Mucosa of stomach (tissue), 1 donor: ENCODE measurements around the gene ACACA.

Source experiments
- H3K27me3 ChIP-seq: one replicate; pipeline ENCODE4 v1.7.0; 2013; ENCODE audit warnings: mild to moderate bottlenecking, low read length; ENCODE audit not compliant: control insufficient read depth, insufficient read depth
- H3K36me3 ChIP-seq: one replicate; pipeline ENCODE4 v1.7.0; 2013; ENCODE audit warnings: low read length; ENCODE audit not compliant: control insufficient read depth, insufficient read depth
- H3K4me1 ChIP-seq: one replicate; pipeline ENCODE4 v1.7.0; 2013; ENCODE audit warnings: mild to moderate bottlenecking, low read length; ENCODE audit not compliant: control insufficient read depth, insufficient read depth
- H3K4me3 ChIP-seq: one replicate; pipeline ENCODE4 v1.7.0; 2013; ENCODE audit warnings: low read length
- H3K9ac ChIP-seq: one replicate; pipeline ENCODE4 v1.7.0; 2013; ENCODE audit warnings: mild to moderate bottlenecking, low read length, moderate library complexity
- H3K9me3 ChIP-seq: one replicate; pipeline ENCODE4 v1.7.0; 2013; ENCODE audit warnings: mild to moderate bottlenecking, low read length, moderate library complexity; ENCODE audit not compliant: control insufficient read depth
- donor health status: Pancreatic carcinoma.

The ACACA gene

DNA sequence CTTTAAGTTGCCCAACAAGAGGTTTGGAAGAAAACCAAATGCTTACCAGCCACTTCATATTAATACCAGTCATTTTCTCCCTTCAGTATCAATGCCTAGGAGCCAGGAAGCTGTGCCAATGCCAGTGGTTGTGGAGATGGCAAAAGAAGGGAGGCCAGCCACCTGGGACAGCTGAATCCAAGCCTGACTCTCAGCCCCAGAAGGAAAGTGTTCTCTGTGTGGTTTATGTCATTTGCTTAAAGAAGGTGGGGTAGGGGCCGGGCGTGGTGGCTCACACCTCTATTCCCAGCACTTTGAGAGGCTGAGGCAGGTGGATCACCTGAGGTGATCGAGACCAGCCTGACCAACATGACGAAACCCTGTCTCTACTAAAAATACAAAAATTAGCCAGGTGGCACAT lies 17.5 kb downstream of the ACACA start:
- Histone ChIP-seq H3K4me1 (no peaks in the 10 kb centered on the region), H3K36me3 (no peaks in the 10 kb centered on the region), H3K4me3 (no peak overlapping the region), H3K27me3 (no peaks in the 10 kb centered on the region), H3K9ac (no peak overlapping the region), H3K9me3 (no peaks in the 10 kb centered on the region)

DNA sequence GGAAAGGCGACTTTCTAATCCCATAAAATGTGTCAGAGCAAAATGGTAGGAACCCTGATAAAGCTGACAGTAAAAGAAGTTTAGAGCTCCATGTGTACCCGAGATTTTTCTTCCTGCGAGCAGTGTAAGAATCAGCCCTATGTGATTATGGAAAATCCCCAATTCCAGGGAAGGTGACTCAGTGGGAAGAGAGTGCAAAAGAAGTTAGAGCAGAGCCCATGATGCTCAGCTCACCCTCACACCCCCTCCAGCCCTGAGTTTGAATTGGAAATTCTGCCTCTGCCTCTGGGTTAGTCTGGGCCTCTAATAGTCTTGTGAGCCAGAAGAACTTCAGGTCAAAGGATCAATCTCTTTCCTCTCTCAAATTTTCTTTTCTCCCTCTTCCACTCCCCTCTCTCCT lies 18.4 kb downstream of the ACACA start:
- no peak overlapping the region for H3K9ac ChIP-seq
- H3K36me3 ChIP-seq = no peaks in the 10 kb centered on the region
- no peaks in the 10 kb centered on the region for H3K4me1 ChIP-seq
- H3K4me3 ChIP-seq = no peak overlapping the region
- no peaks in the 10 kb centered on the region for H3K9me3 ChIP-seq
- no peaks in the 10 kb centered on the region for H3K27me3 ChIP-seq

DNA sequence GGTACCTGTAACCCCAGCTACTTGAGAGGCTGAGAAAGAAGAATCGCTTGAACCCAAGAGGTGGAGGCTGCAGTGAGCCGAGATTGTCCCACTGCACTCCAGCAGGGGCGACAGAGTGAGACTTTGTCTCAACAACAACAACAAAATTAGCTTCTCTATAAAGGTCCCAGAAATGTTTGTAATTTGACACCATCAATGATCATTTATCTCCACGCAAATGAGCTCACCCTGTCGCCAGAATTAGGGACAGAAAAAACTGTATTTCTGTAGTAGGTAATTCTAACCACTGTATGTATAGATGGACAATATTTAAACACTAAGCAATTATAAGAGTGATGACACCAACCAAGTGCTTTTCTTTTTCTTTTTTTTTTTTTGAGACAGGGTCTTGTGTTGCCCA lies 20.2 kb downstream of the ACACA start:
- H3K27me3 ChIP-seq = no peaks in the 10 kb centered on the region
- H3K9me3 ChIP-seq = no peaks in the 10 kb centered on the region
- H3K36me3 ChIP-seq = no peaks in the 10 kb centered on the region
- H3K9ac ChIP-seq = no peak overlapping the region
- no peaks in the 10 kb centered on the region for H3K4me1 ChIP-seq
- H3K4me3 ChIP-seq = no peak overlapping the region

DNA sequence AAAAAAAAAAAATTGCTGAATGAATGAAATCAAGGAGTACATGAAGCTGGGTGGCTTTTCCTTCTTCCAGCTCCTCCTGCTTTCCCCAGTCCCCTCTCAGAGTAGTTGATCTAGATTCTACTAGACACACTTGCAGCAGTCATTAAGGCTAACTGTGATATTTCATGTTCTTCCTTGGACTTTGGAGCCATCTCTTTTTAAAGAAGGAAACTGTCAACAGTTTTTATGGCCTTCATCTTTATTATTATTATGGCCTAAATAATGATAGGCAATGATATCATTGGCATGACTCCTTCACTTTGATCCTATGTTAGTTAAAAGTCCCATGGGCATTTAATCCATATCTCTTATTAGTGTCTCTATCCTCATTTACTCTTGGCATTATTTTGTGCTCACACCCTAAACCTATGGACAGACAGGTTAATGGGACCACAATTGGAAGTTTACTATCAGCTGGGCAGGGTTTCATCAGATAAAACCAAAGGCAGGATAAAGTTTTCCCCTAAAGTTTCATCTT lies 21.1 kb downstream of the ACACA start:
- H3K4me1 ChIP-seq = no peaks in the 10 kb centered on the region
- H3K4me3 ChIP-seq = no peak overlapping the region
- H3K9me3 ChIP-seq = no peaks in the 10 kb centered on the region

DNA sequence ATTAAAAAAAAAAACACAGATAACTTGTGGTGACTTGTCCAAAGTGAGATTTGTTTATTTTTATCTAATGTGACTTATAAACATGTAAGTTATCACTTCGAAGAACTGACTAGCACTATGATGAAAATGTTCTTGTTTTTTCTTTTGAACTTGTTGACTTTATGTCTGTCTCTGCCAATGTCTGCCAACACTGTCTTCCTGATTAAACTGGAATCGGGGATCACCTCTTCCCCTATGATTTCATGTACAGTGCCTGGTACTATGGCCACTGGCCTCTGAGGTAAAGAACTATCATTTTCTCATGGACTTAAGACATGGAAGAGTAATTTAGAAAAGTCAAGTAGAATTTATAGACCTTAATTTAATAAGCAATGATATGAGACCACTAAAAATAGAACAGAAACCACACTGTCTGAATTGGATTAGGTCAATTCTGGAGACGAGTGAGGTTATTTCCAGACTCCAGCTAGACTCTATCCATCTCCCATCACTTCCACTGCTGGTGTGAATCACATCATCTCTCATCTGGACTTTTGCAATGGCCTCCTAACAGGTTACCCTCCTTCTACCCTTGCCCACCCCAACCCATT lies 22.0 kb downstream of the ACACA start:
- H3K4me3 ChIP-seq = no peak overlapping the region

More for the DNA sequence above, 21.1 kb downstream of the ACACA start:
- Histone ChIP-seq H3K36me3 (no peaks in the 10 kb centered on the region), H3K27me3 (no peaks in the 10 kb centered on the region), H3K9ac (no peak overlapping the region)

DNA sequence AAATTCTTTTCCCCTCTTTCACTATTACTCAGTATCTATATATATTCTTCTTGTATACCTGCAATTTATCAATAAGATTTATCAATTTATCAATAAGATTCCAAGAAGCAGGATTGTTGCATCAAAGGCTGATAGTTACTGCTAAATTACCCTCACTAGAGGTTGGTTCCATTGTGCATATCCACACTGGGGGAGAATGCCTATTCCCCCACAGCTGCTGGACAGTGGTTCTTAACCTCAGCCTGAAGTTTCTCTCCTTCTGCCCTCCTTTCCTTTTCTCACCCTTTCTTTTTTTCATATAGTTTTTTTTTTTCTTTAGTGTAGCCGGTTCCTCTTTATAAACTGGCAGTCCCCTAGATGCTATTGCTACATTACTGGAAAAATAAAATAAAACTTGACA lies 24.6 kb downstream of the ACACA start:
- H3K9ac ChIP-seq = no peak overlapping the region
- H3K4me1 ChIP-seq = no peaks in the 10 kb centered on the region
- H3K27me3 ChIP-seq = no peaks in the 10 kb centered on the region
- no peaks in the 10 kb centered on the region for H3K36me3 ChIP-seq
- H3K9me3 ChIP-seq = no peaks in the 10 kb centered on the region
- no peak overlapping the region for H3K4me3 ChIP-seq

More for the DNA sequence above, 22.0 kb downstream of the ACACA start:
- Histone ChIP-seq H3K36me3 (no peaks in the 10 kb centered on the region), H3K9me3 (no peaks in the 10 kb centered on the region), H3K4me1 (no peaks in the 10 kb centered on the region), H3K9ac (no peak overlapping the region), H3K27me3 (no peaks in the 10 kb centered on the region)

DNA sequence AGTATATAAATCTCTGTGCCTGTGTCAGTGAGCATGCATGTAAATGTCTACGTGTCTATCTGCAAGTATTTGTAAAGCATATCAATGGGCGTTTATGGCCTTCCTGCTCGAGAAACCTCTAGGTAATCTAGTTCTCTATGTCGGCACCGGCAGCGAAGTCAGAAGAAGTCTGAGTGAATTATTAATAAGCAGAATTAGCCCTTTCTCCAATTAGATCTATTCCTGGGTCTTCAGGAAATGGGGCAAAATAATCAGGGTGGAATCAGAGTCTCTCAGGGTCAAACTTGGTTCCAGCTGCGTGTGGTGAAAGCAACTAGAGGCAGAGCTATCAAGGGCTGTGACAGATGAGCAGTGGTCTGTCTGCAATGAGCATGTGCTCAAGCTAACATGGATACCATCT lies 30.9 kb downstream of the ACACA start, which contains the start of gene C17orf78:
Gene C17orf78 (plus strand): TSS at position 280 of the 400 bp plus-strand sequence. CDS start 108 bp downstream, at position 388.
- Histone ChIP-seq H3K4me3 (no peak within 1 kb of the TSS), H3K27me3 (no peaks in the 10 kb centered on the region), H3K4me1 (peaks cover 4% of the 10 kb centered on the region), H3K9ac (no peak within 1 kb of the TSS), H3K36me3 (no peaks in the 10 kb centered on the region), H3K9me3 (no peaks in the 10 kb centered on the region)

DNA sequence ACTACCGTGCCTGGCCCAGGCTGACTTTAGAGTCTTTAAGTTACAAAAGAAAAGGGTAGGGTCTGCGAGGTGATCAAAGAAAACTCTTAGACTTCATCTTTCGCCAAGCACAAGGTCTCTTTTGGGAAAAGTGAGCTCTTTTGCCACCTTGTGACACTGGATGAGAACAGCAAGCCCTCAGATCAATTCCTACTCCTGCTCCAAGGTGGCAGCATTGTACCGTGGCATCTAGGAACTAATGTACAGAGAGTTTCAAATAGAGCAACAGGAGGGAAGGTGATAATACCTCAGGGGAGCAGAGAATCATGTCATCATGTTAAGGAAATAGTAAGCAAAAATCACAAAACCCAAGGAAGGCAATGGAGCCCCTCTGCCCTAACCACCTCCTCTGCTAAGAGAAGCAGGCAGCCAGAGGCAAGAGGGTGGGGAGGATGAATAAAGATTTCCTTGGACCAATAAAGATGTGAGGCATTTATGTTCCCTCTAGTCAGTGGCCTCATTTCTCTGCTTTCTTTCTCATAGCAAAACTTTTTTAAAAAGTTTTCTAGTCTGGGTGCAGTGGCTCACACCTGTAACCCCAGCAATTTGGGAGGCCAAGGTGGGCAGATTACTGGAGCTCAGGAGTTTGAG lies 33.0 kb downstream of the ACACA start:
- no peak overlapping the region for H3K9ac ChIP-seq
- H3K36me3 ChIP-seq = no peaks in the 10 kb centered on the region
- no peaks in the 10 kb centered on the region for H3K27me3 ChIP-seq
- H3K9me3 ChIP-seq = no peaks in the 10 kb centered on the region
- no peak overlapping the region for H3K4me3 ChIP-seq
- peaks cover 4% of the 10 kb centered on the region for H3K4me1 ChIP-seq

DNA sequence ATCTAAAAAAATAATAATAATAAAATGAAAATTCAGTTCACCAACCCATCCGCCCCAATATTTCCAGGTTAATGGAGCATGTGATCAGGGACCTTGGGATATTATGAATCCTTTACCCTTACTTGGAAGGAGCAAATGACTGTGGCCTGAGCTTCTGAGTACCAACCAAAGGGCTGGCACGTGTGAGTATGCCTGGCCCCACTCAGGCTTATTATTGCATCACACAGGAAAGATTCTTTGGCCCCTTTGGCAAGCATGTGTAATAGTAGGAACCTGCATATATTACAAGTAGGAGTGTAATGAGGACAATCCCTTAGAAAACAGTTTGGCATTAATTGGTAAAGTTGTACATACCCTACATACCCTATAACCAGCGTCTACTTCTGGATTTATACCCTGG lies 38.1 kb downstream of the ACACA start:
- Histone ChIP-seq H3K4me3 (no peak overlapping the region), H3K9me3 (no peaks in the 10 kb centered on the region), H3K4me1 (no peaks in the 10 kb centered on the region), H3K27me3 (no peaks in the 10 kb centered on the region), H3K9ac (no peak overlapping the region), H3K36me3 (no peaks in the 10 kb centered on the region)

DNA sequence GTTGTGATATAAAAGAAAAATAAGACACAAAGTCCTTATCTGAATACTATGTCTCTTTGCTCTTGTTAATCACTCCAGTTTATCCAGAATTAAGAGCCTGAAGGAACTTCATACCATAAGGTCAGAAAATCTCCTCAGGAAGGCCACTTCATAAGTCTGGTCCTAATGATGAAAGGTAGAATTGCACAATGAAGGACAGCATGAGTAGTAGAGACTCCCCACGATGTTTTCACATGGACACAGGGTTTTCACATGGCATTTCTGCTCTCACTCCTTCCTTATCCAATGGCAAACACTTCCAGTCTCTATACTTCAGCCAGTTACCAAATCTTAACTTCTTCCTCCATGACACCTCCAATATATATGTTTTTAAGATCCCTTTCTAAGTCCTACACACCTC lies 41.0 kb downstream of the ACACA start:
- no peaks in the 10 kb centered on the region for H3K36me3 ChIP-seq
- peaks cover 3% of the 10 kb centered on the region for H3K4me1 ChIP-seq
- no peak overlapping the region for H3K4me3 ChIP-seq
- no peaks in the 10 kb centered on the region for H3K9me3 ChIP-seq
- no peak overlapping the region for H3K9ac ChIP-seq
- H3K27me3 ChIP-seq = no peaks in the 10 kb centered on the region

DNA sequence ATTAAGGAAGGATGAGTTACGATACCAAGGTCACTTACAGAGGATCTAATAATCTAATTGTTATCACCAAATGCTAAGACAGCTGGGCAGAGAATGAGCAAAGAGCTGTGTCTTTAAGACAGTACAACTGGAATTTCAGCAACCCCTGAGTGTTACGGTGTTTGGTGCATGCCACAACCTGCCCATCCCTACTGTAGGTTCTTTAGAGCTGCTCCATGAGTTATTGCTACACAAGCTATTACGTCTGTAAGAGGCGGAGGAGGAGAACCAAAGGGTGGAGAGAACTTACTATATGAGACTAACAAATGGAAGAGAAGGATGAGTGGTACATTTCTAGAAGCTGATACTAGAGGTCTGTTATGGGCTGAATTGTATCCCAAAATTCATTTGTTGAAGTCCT lies 45.1 kb downstream of the ACACA start:
- H3K9me3 ChIP-seq = no peaks in the 10 kb centered on the region
- peaks cover 28% of the 10 kb centered on the region for H3K4me1 ChIP-seq
- H3K36me3 ChIP-seq = no peaks in the 10 kb centered on the region
- H3K4me3 ChIP-seq = no peak overlapping the region
- H3K27me3 ChIP-seq = no peaks in the 10 kb centered on the region
- H3K9ac ChIP-seq = no peak overlapping the region

DNA sequence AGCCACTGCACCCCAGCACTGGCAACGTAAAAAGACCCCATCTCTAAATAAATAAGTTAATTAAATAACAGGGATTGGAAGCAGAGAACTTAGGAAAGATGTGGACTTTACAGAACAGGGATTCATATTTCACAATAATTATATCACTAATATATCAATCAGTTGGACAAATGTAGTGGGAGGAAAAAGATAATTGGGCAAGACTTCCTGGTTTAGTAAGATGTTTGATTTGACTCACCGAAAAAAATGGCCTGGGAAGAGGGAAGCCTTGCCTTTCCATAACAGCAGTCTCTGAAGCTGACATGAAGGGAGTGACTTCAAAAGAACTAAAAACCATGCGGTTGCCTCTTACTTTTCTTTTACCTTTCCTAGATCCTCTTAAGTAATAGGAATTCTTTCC lies 46.0 kb downstream of the ACACA start:
- Histone ChIP-seq H3K9ac (no peak overlapping the region), H3K4me3 (no peak overlapping the region), H3K27me3 (no peaks in the 10 kb centered on the region), H3K9me3 (no peaks in the 10 kb centered on the region), H3K4me1 (peaks cover 30% of the 10 kb centered on the region), H3K36me3 (no peaks in the 10 kb centered on the region)
